GM11168 (cell line): Measurements from ENCODE around the gene BMP7.
"Not testable (repeated sequence)": the region's sequence is repeated elsewhere in the genome, so short reads cannot be mapped to it uniquely, and the experiment has no call there.

Experiments used
- in situ Hi-C: fragments of 300-500 bp; cut with MboI; formaldehyde crosslinking; loops from one replicate; pipeline ENCODE4 v1.12.0; 2022; ENCODE audit warnings: low sequenced_read_pairs; ENCODE audit not compliant: unreplicated experiment

BMP7 gene

GRCh38 chr20:57198132-57199072 is 68.0 kb downstream of the BMP7 start:
- in situ Hi-C loops = no loop called here

- in situ Hi-C loops = no loop called here
These were observed 68.9 kb downstream of the BMP7 start for GRCh38 chr20:57197352-57198131.

GRCh38 chr20:57195469-57196100 is 70.9 kb downstream of the BMP7 start:
- in situ Hi-C loops = no loop called here

GRCh38 chr20:57195023-57195422 is 71.4 kb downstream of the BMP7 start:
- in situ Hi-C loops = no loop called here

- in situ Hi-C loops = no loop called here
These were observed 72.3 kb downstream of the BMP7 start for GRCh38 chr20:57194154-57194553.

GRCh38 chr20:57193094-57193493 is 73.3 kb downstream of the BMP7 start:
- in situ Hi-C loops = no loop called here

GRCh38 chr20:57192311-57192710 is 74.1 kb downstream of the BMP7 start:
- in situ Hi-C loops = no loop called here

GRCh38 chr20:57191265-57191638 is 75.2 kb downstream of the BMP7 start:
- in situ Hi-C loops = not testable (repeated sequence)

GRCh38 chr20:57190536-57191264 is 75.7 kb downstream of the BMP7 start:
- in situ Hi-C loops = no loop called here

- in situ Hi-C loops = no loop called here
These were observed 76.7 kb downstream of the BMP7 start for GRCh38 chr20:57189713-57190112.

GRCh38 chr20:57188576-57189079 is 77.8 kb downstream of the BMP7 start:
- in situ Hi-C loops = no loop called here

- in situ Hi-C loops = no loop called here
These were observed 78.4 kb downstream of the BMP7 start for GRCh38 chr20:57188056-57188455.

GRCh38 chr20:57187068-57187634 is 79.3 kb downstream of the BMP7 start:
- in situ Hi-C loops = no loop called here

- in situ Hi-C loops = no loop called here
These were observed 80.2 kb downstream of the BMP7 start for GRCh38 chr20:57186192-57186591.

GRCh38 chr20:57185188-57185743 is 81.2 kb downstream of the BMP7 start:
- in situ Hi-C loops = no loop called here

- in situ Hi-C loops = no loop called here
These were observed 82.9 kb downstream of the BMP7 start for GRCh38 chr20:57183457-57184009.

- in situ Hi-C loops = no loop called here
These were observed 84.8 kb downstream of the BMP7 start for GRCh38 chr20:57181639-57182038.

GRCh38 chr20:57180954-57181353 is 85.5 kb downstream of the BMP7 start:
- in situ Hi-C loops = no loop called here

GRCh38 chr20:57180387-57180786 is 86.1 kb downstream of the BMP7 start:
- in situ Hi-C loops = no loop called here
